Suprapubic skin (tissue), 4 donors: Measurements from ENCODE around the gene SNRPA1. TPM values are rescaled to one million over a fixed set of nuclear protein-coding genes. Genes with fewer than 3 reads are reported as not detected.

Experiments used
- DNase-seq, 2 donors: peaks; one replicate each; pipeline ENCODE4 v3.0.0-alpha.2; 2019; ENCODE audit warnings: low spot score in 2 of 2
- H3K27ac ChIP-seq: fragments of 200-600 bp; sonication (generic); one replicate; pipeline ENCODE4 v1.5.1; 2019
- H3K27me3 ChIP-seq: fragments of 200-600 bp; sonication (generic); one replicate; pipeline ENCODE4 v1.5.1; 2019
- H3K36me3 ChIP-seq: fragments of 200-600 bp; sonication (generic); one replicate; pipeline ENCODE4 v1.5.1; 2019
- H3K4me1 ChIP-seq: fragments of 200-600 bp; sonication (generic); one replicate; pipeline ENCODE4 v1.5.1; 2019
- H3K4me3 ChIP-seq: fragments of 200-600 bp; sonication (generic); one replicate; pipeline ENCODE4 v1.5.1; 2019; ENCODE audit warnings: mild to moderate bottlenecking
- H3K9me3 ChIP-seq: fragments of 200-600 bp; sonication (generic); one replicate; pipeline ENCODE4 v1.5.1; 2019
- CTCF ChIP-seq, 2 donors: fragments of 200-600 bp in 1 of 2; fragments of 450-650 bp in 1 of 2; sonication (generic) in 1 of 2; IDR thresholded peaks; one replicate each; pipeline ENCODE4 v1.5.1; 2016 to 2019; ENCODE audit warnings: antibody characterized with exemption in 2 of 2, mild to moderate bottlenecking in 1 of 2, moderate library complexity in 1 of 2
- EP300 ChIP-seq: sonication (generic); formaldehyde crosslinking; IDR thresholded peaks from one replicate; pipeline ENCODE4 v1.6.1; 2017; ENCODE audit warnings: antibody characterized with exemption
- POLR2A ChIP-seq, 2 donors: fragments of 450-650 bp; IDR thresholded peaks; one replicate each; pipeline ENCODE4 v1.6.1; 2017; ENCODE audit warnings: antibody characterized with exemption in 2 of 2, mild to moderate bottlenecking in 2 of 2, moderate library complexity in 2 of 2
- POLR2AphosphoS5 ChIP-seq, 3 donors: sonication (generic); formaldehyde crosslinking; IDR thresholded peaks; one replicate each; pipeline ENCODE4 v1.6.1; 2017; ENCODE audit warnings: antibody characterized with exemption in 3 of 3
- WGBS: methylation state at CpG from one replicate; pipeline ENCODE4 v1.1.5; 2018; 5-methylcytosine and 5-hydroxymethylcytosine counted together
- total RNA-seq, 4 donors: library from RNA; depleted of rRNA; stranded (reverse); fragments of >200 nt; gene quantifications; one replicate each; pipeline ENCODE4 v1.1.0, GENCODE V29; 2016

The SNRPA1 gene
- total RNA-seq, 4 donors from 2014 or later = 43.1 to 122 (median 48.2) TPM

- Histone ChIP-seq H3K9me3 (no peaks in the 10 kb centered on the region), H3K4me3 (peak overlapping the region; percentile 77), H3K4me1 (peaks cover 20% of the 10 kb centered on the region), H3K36me3 (peaks cover 57% of the 10 kb centered on the region), H3K27me3 (no peaks in the 10 kb centered on the region), H3K27ac (peak overlapping the region; percentile 87)
- TF ChIP-seq POLR2AphosphoS5 (IDR thresholded peaks at IDR 0.05) (no peak), CTCF (IDR thresholded peaks at IDR 0.05) (no peak), EP300 (no peak), POLR2A (IDR thresholded peaks at IDR 0.05) (no peak)
- DNase-seq = no peak
- 19% methylated on average over 14 of the region's 14 CpGs for WGBS
Measured at GRCh38 chr15:101276501-101277037, 18.5 kb downstream of the SNRPA1 start.

- peaks cover 20% of the 10 kb centered on the region for H3K4me1 ChIP-seq
- no peak overlapping the region for H3K27ac ChIP-seq
- no peaks in the 10 kb centered on the region for H3K9me3 ChIP-seq
- WGBS = 81% methylated on average over 5 of the region's 5 CpGs
- no peak for TF ChIP-seq CTCF (IDR thresholded peaks at IDR 0.05)
- no peak for TF ChIP-seq POLR2AphosphoS5 (IDR thresholded peaks at IDR 0.05)
- no peaks in the 10 kb centered on the region for H3K27me3 ChIP-seq
- no peak for DNase-seq
- H3K4me3 ChIP-seq = no peak overlapping the region
- peaks cover 57% of the 10 kb centered on the region for H3K36me3 ChIP-seq
Measured at GRCh38 chr15:101275018-101275417, 20.0 kb downstream of the SNRPA1 start.

- TF ChIP-seq POLR2A (IDR thresholded peaks at IDR 0.05) = no peak
- no peak for TF ChIP-seq CTCF (IDR thresholded peaks at IDR 0.05)
- no peak for TF ChIP-seq EP300
- H3K36me3 ChIP-seq = peaks cover 66% of the 10 kb centered on the region
Measured at GRCh38 chr15:101273534-101273933, 21.5 kb downstream of the SNRPA1 start.

GRCh38 chr15:101272584-101272983 is 22.5 kb downstream of the SNRPA1 start:
- Histone ChIP-seq H3K4me1 (peaks cover 17% of the 10 kb centered on the region), H3K36me3 (peaks cover 66% of the 10 kb centered on the region), H3K27ac (no peak overlapping the region), H3K9me3 (no peaks in the 10 kb centered on the region), H3K4me3 (no peak overlapping the region), H3K27me3 (no peaks in the 10 kb centered on the region)
- DNase-seq = no peak
- TF ChIP-seq POLR2AphosphoS5 (IDR thresholded peaks at IDR 0.05) = no peak
- no peak for TF ChIP-seq POLR2A (IDR thresholded peaks at IDR 0.05)
- TF ChIP-seq EP300 = no peak
- WGBS = 90% methylated on average over 9 of the region's 9 CpGs

More at GRCh38 chr15:101273534-101273933, 21.5 kb downstream of the SNRPA1 start:
- H3K9me3 ChIP-seq = no peaks in the 10 kb centered on the region
- H3K4me3 ChIP-seq = no peak overlapping the region
- peaks cover 20% of the 10 kb centered on the region for H3K4me1 ChIP-seq
- no peak for DNase-seq
- no peaks in the 10 kb centered on the region for H3K27me3 ChIP-seq
- H3K27ac ChIP-seq = no peak overlapping the region
- WGBS = 76% methylated on average over 5 of the region's 5 CpGs

GRCh38 chr15:101269479-101270223 is 25.4 kb downstream of the SNRPA1 start:
- no peaks in the 10 kb centered on the region for H3K9me3 ChIP-seq
- no peak for DNase-seq
- H3K4me1 ChIP-seq = peaks cover 20% of the 10 kb centered on the region
- H3K27me3 ChIP-seq = no peaks in the 10 kb centered on the region
- no peak for TF ChIP-seq POLR2A (IDR thresholded peaks at IDR 0.05)
- no peak for TF ChIP-seq EP300
- no peak for TF ChIP-seq POLR2AphosphoS5 (IDR thresholded peaks at IDR 0.05)
- peak in 1 of 2 donors; percentile 31 for TF ChIP-seq CTCF (IDR thresholded peaks at IDR 0.05)
- H3K4me3 ChIP-seq = no peak overlapping the region
- H3K36me3 ChIP-seq = peaks cover 57% of the 10 kb centered on the region
- 83% methylated on average over 16 of the region's 16 CpGs for WGBS
- no peak overlapping the region for H3K27ac ChIP-seq
